ENCODE measurements around the gene TM7SF2. TPM values are rescaled to one million over a fixed set of nuclear protein-coding genes. Genes with fewer than 3 reads are reported as not detected.

The TM7SF2 gene
- total RNA-seq, 4 donors from 2014 or later, result 29.4 to 59.5 (median 42.3) TPM

- intact Hi-C loops (cut with DNase I; ENCODE audit: low total_unique reads), result loop anchor here (5.0 kb wide), 1 partner anchor 97 kb away; the partner anchor contains the start of gene ARL2
- 89% methylated on average over 34 of the region's 36 CpGs; no CpG with 5 or more reads in 1 of the 2 donors for WGBS, 2 donors (ENCODE audit: low coverage in 1 of 2)
- Histone ChIP-seq H3K4me3 (no peak overlapping the region), H3K27ac (no peak overlapping the region), H3K36me3 (peaks cover 0 to 11% (median 3%) of the 10 kb centered on the region in 4 donors), H3K9me3 (no peaks in the 10 kb centered on the region), H3K4me1 (peaks cover 8 to 32% (median 19%) of the 10 kb centered on the region in 4 donors), H3K27me3 (no peaks in the 10 kb centered on the region)
- in situ Hi-C loops (cut with MboI; ENCODE audit: low pct_ligation_motif_present in 1 of 4, low pct_unique_long_range_greater_than_20kb in 1 of 4, low sequenced_read_pairs in 3 of 4), result no loop called here
- TF ChIP-seq EP300 (IDR thresholded peaks at IDR 0.05; ENCODE audit: low read depth) (no peak), CTCF (IDR thresholded peaks at IDR 0.05) (no peak), POLR2AphosphoS5 (IDR thresholded peaks at IDR 0.05) (no peak), POLR2A (IDR thresholded peaks at IDR 0.05) (no peak)
- DNase-seq, result no peak
Observed at GRCh38 chr11:65109231-65110198, 2.2 kb upstream of the TM7SF2 start.

DNA sequence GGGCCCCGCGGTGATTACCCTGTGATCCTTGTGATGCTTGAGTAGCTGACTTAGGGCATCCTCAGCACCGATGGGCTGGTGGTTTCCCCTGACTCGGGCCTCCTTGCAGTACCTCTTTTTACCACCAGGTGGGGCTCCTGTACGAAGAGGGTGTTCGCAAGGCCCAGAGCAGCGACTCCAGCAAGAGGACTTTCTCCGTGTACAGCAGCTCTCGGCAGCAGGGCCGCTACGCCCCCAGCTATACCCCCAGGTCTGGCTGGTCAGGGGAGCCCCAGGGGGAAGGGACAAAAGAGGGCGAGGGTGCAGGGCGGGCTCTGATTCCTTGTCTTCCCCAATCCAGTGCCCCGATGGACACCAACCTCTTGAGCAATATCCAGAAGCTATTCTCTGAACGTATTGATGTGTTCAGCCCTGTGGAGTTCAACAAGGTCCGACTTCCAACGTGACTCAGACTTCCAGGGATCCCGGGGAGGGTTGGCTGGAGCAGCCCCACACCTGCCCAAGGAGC, 1.3 kb upstream of the TM7SF2 start:
- in situ Hi-C loops (cut with MboI; ENCODE audit: low pct_ligation_motif_present in 1 of 4, low pct_unique_long_range_greater_than_20kb in 1 of 4, low sequenced_read_pairs in 3 of 4), result no loop called here
- Histone ChIP-seq H3K4me1 (peaks cover 8 to 32% (median 19%) of the 10 kb centered on the region in 4 donors), H3K36me3 (peaks cover 0 to 11% (median 3%) of the 10 kb centered on the region in 4 donors), H3K27ac (peak overlapping the region; percentile 3 to 85 (median 80)), H3K9me3 (no peaks in the 10 kb centered on the region), H3K4me3 (no peak overlapping the region), H3K27me3 (no peaks in the 10 kb centered on the region)
- TF ChIP-seq CTCF (IDR thresholded peaks at IDR 0.05) (peak; percentile 98 to 100 (median 100)), EP300 (IDR thresholded peaks at IDR 0.05; ENCODE audit: low read depth) (no peak), POLR2A (IDR thresholded peaks at IDR 0.05) (peak; percentile 26)
- intact Hi-C loops (cut with DNase I; ENCODE audit: low total_unique reads), result loop anchor here (5.0 kb wide), 1 partner anchor 98 kb away; the partner anchor contains the start of gene ARL2
- 11% methylated on average over 15 of the region's 18 CpGs; no CpG with 5 or more reads in 1 of the 2 donors for WGBS, 2 donors (ENCODE audit: low coverage in 1 of 2)
- DNase-seq, result peak; percentile 94

DNA sequence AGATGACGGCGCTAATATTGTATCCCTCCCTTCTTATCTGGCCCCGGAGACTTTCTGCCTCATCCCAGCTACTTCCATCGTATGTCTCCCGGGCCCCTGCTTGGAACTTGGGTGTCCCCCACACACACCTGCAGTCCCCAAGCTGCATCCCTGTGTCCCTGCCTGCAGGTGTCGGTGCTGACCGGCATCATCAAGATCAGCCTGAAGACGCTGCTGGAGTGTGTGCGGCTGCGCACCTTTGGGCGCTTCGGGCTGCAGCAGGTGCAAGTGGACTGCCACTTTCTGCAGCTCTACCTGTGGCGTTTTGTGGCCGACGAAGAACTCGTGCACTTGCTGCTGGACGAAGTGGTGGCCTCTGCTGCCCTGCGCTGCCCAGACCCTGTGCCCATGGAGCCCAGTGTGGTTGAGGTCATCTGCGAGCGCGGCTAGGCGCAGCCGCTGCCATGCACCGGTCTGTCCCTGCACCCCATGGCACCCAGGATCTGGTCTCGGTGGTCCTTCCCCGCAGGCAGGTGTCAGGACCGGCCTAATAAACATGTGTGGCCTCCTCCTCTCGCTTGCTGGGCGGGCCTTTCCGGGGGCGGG, 421 bp upstream of the TM7SF2 start:
- intact Hi-C loops (cut with DNase I; ENCODE audit: low total_unique reads) (loop anchor here (5.0 kb wide), 1 partner anchor 99 kb away; the partner anchor contains the start of gene ARL2), in situ Hi-C loops (cut with MboI; ENCODE audit: low pct_ligation_motif_present in 1 of 4, low pct_unique_long_range_greater_than_20kb in 1 of 4, low sequenced_read_pairs in 3 of 4) (no loop called here)
- peaks cover 0 to 11% (median 3%) of the 10 kb centered on the region in 4 donors for H3K36me3 ChIP-seq
- WGBS, 2 donors (ENCODE audit: low coverage in 1 of 2), result 53 to 67% methylated on average over 1 to 25 of the region's 31 CpGs
- peak overlapping the region in 2 of 4 donors; percentile 48 to 57 for H3K4me3 ChIP-seq
- H3K4me1 ChIP-seq, result peaks cover 13 to 39% (median 25%) of the 10 kb centered on the region in 4 donors
- no peak for DNase-seq
- no peaks in the 10 kb centered on the region for H3K27me3 ChIP-seq
- peak overlapping the region; percentile 3 to 85 (median 80) for H3K27ac ChIP-seq
- TF ChIP-seq POLR2AphosphoS5 (IDR thresholded peaks at IDR 0.05), result no peak
- TF ChIP-seq EP300 (IDR thresholded peaks at IDR 0.05; ENCODE audit: low read depth), result no peak
- TF ChIP-seq POLR2A (IDR thresholded peaks at IDR 0.05), result no peak
- TF ChIP-seq CTCF (IDR thresholded peaks at IDR 0.05), result no peak
- H3K9me3 ChIP-seq, result no peaks in the 10 kb centered on the region
